GM23338 (cell line): ENCODE data around the gene ITGB3BP. TPM values are rescaled to one million over a fixed set of nuclear protein-coding genes. Genes with fewer than 3 reads are reported as not detected.

Source experiments
- ATAC-seq: fragments of 200-7000 bp; cut with Tn5 transposase; 3 replicates; pipeline ENCODE4 v1.9.1; 2020
- DNase-seq: peaks from one replicate; pipeline ENCODE4 v3.0.0-alpha.2; 2015; ENCODE audit warnings: low spot score
- H2AFZ ChIP-seq: fragments of 200-600 bp; sonication (generic); 2 replicates; pipeline ENCODE4 v1.8.0; 2016; ENCODE audit warnings: antibody characterized with exemption, mild to moderate bottlenecking, moderate library complexity
- H3F3A ChIP-seq: fragments of 200-600 bp; sonication (generic); replicated peaks from 2 replicates; pipeline ENCODE4 v1.8.0; 2017; ENCODE audit warnings: antibody characterized with exemption, mixed run types, low read depth
- H3K27ac ChIP-seq: fragments of 200-600 bp; sonication (generic); 2 replicates; pipeline ENCODE4 v1.6.1; 2016; ENCODE audit warnings: low read depth
- H3K27me3 ChIP-seq: fragments of 200-600 bp; sonication (generic); 2 replicates; pipeline ENCODE4 v1.8.0; 2016; ENCODE audit warnings: mild to moderate bottlenecking, mixed run types, moderate library complexity; ENCODE audit not compliant: insufficient read depth
- H3K36me3 ChIP-seq: fragments of 200-600 bp; sonication (generic); 2 replicates; pipeline ENCODE4 v1.8.0; 2016; ENCODE audit warnings: mild to moderate bottlenecking; ENCODE audit not compliant: insufficient read depth
- H3K4me1 ChIP-seq: fragments of 200-600 bp; sonication (generic); 2 replicates; pipeline ENCODE4 v1.8.0; 2016; ENCODE audit warnings: mild to moderate bottlenecking, moderate library complexity; ENCODE audit not compliant: insufficient read depth
- H3K4me2 ChIP-seq: fragments of 200-600 bp; sonication (generic); 2 replicates; pipeline ENCODE4 v1.7.1; 2017; ENCODE audit warnings: mixed run types
- H3K4me3 ChIP-seq: fragments of 200-600 bp; sonication (generic); 2 replicates; pipeline ENCODE4 v1.6.1; 2016; ENCODE audit warnings: mixed run types
- H3K79me2 ChIP-seq: fragments of 200-600 bp; sonication (generic); replicated peaks from 2 replicates; pipeline ENCODE4 v1.8.0; 2017; ENCODE audit warnings: mild to moderate bottlenecking; ENCODE audit not compliant: insufficient read depth
- H3K9me2 ChIP-seq: fragments of 200-600 bp; sonication (generic); 2 replicates; pipeline ENCODE4 v1.8.0; 2017; ENCODE audit not compliant: insufficient read depth
- H4K20me1 ChIP-seq: fragments of 200-600 bp; sonication (generic); replicated peaks from 2 replicates; pipeline ENCODE4 v1.8.0; 2017; ENCODE audit warnings: mild to moderate bottlenecking; ENCODE audit not compliant: insufficient read depth
- H3K27ac Mint-ChIP-seq: 2 replicates; pipeline ENCODE4 v1.8.0; 2020; ENCODE audit warnings: inconsistent platforms, mild to moderate bottlenecking, moderate library complexity, mixed read lengths
- H3K27me3 Mint-ChIP-seq: 3 replicates; pipeline ENCODE4 v1.8.0; 2022; ENCODE audit warnings: low read depth, mild to moderate bottlenecking, moderate library complexity, mixed read lengths, inconsistent platforms; ENCODE audit not compliant: insufficient read depth, poor library complexity
- H3K36me3 Mint-ChIP-seq: 3 replicates; pipeline ENCODE4 v1.8.0; 2021; ENCODE audit warnings: low read depth, mild to moderate bottlenecking, inconsistent platforms, moderate library complexity, mixed read lengths
- H3K4me1 Mint-ChIP-seq: 3 replicates; pipeline ENCODE4 v1.8.0; 2020; ENCODE audit warnings: mild to moderate bottlenecking, inconsistent platforms, mixed read lengths
- H3K4me3 Mint-ChIP-seq: 3 replicates; pipeline ENCODE4 v1.8.0; 2021; ENCODE audit warnings: moderate library complexity, mild to moderate bottlenecking, inconsistent platforms, mixed read lengths
- H3K9me3 Mint-ChIP-seq: 3 replicates; pipeline ENCODE4 v1.8.0; 2020; ENCODE audit warnings: moderate library complexity, mild to moderate bottlenecking, inconsistent platforms, mixed read lengths
- CREB1 ChIP-seq: fragments of 250-450 bp; sonication (Bioruptor Pico); IDR thresholded peaks from 2 replicates; pipeline ENCODE4 v1.5.0; 2020; ENCODE audit warnings: low read depth, mild to moderate bottlenecking, moderate library complexity
- CTCF ChIP-seq, 2 experiments: fragments of 200-600 bp in 1 of 2; sonication (generic) in 1 of 2; conservative IDR thresholded peaks; 2 replicates each; pipeline versions ENCODE4 v1.5.1 to v1.6.1; 2016 to 2017; ENCODE audit warnings: antibody characterized with exemption in 2 of 2, low read depth in 2 of 2, mild to moderate bottlenecking in 2 of 2, moderate library complexity in 1 of 2
- ETS1 ChIP-seq: IDR thresholded peaks from 2 replicates; pipeline ENCODE4 v1.6.1; 2016; ENCODE audit warnings: antibody characterized with exemption
- EZH2 ChIP-seq: fragments of 200-600 bp; sonication (generic); IDR thresholded peaks from one replicate; pipeline ENCODE4 v1.8.0; 2017; ENCODE audit warnings: antibody characterized with exemption, mild to moderate bottlenecking, low read depth; ENCODE audit not compliant: unreplicated experiment
- JUNB ChIP-seq: IDR thresholded peaks from one replicate; pipeline ENCODE4 v1.6.1; 2016; ENCODE audit warnings: antibody characterized with exemption; ENCODE audit not compliant: unreplicated experiment
- NANOG ChIP-seq: IDR thresholded peaks from 2 replicates; pipeline ENCODE4 v1.6.1; 2016; ENCODE audit warnings: antibody characterized with exemption, borderline replicate concordance
- REST ChIP-seq: IDR thresholded peaks from one replicate; pipeline ENCODE4 v1.6.1; 2018; ENCODE audit warnings: antibody characterized with exemption; ENCODE audit not compliant: unreplicated experiment
- STAT1 ChIP-seq: IDR thresholded peaks from one replicate; pipeline ENCODE4 v1.6.1; 2016; ENCODE audit warnings: antibody characterized with exemption; ENCODE audit not compliant: unreplicated experiment
- ZNF114 ChIP-seq: fragments of 250-450 bp; sonication (Bioruptor Pico); IDR thresholded peaks from 2 replicates; pipeline ENCODE4 v1.5.0; 2020; ENCODE audit warnings: mild to moderate bottlenecking, moderate library complexity
- ZNF331 ChIP-seq: fragments of 250-450 bp; sonication (Bioruptor Pico); IDR thresholded peaks from 2 replicates; pipeline ENCODE4 v1.5.0; 2020; ENCODE audit warnings: low read depth, mild to moderate bottlenecking, moderate library complexity
- ZNF462 ChIP-seq: fragments of 250-450 bp; sonication (Bioruptor Pico); IDR thresholded peaks from 2 replicates; pipeline ENCODE4 v1.5.0; 2020; ENCODE audit warnings: mild to moderate bottlenecking, moderate library complexity
- polyA plus RNA-seq: library from polyadenylated mRNA; unstranded; fragments of >200 nt; fragmentation: Nextera tagmentation; extraction: Ambion mirVana; gene quantifications from 2 replicates; pipeline ENCODE4 v1.2.1, GENCODE V29; 2016
- total RNA-seq: library from RNA; depleted of rRNA; stranded (reverse); fragments of >200 nt; shearing (Covaris generic); gene quantifications from 2 replicates; pipeline ENCODE4 v1.2.3, GENCODE V29; 2014

The ITGB3BP gene
- total and polyA plus RNA-seq, 2 experiments from 2014 or later, result 49.4 to 101 TPM

- no peak for TF ChIP-seq CTCF (conservative IDR thresholded peaks at IDR 0.05; ENCODE audit: low read depth in 2 of 2)
- no peak for TF ChIP-seq NANOG
- no peak for TF ChIP-seq JUNB
- TF ChIP-seq ZNF114 (CRISPR knock-in tag), result no peak
- no peak for TF ChIP-seq ZNF331
These were observed 104.9 kb downstream of the ITGB3BP start (continued) for GRCh38 chr1:63418101-63418500.

GRCh38 chr1:63414691-63415365 is 108.2 kb downstream of the ITGB3BP start:
- H3K27me3 Mint-ChIP-seq, result peaks cover 2% of the 10 kb centered on the region
- no peak overlapping the region for H3K4me3 Mint-ChIP-seq
- Histone ChIP-seq H3K4me2 (no peak overlapping the region), H3K4me1 (no peaks in the 10 kb centered on the region), H2AFZ (no peak overlapping the region), H3K36me3 (no peaks in the 10 kb centered on the region), H3K4me3 (no peak overlapping the region), H3K27ac (no peak overlapping the region), H4K20me1 (no peaks in the 10 kb centered on the region), H3K79me2 (no peaks in the 10 kb centered on the region), H3K27me3 (no peaks in the 10 kb centered on the region), H3F3A (no peaks in the 10 kb centered on the region), H3K9me2 (no peaks in the 10 kb centered on the region)
- H3K9me3 Mint-ChIP-seq, result no peaks in the 10 kb centered on the region
- no peak for DNase-seq
- H3K27ac Mint-ChIP-seq, result no peak overlapping the region
- no peaks in the 10 kb centered on the region for H3K36me3 Mint-ChIP-seq
- H3K4me1 Mint-ChIP-seq, result peaks cover 4% of the 10 kb centered on the region; the same call in 1 of the 3 replicates
- ATAC-seq, result no peak
- TF ChIP-seq ZNF462 (CRISPR knock-in tag) (no peak), ZNF114 (CRISPR knock-in tag) (no peak), STAT1 (no peak), EZH2 (no peak), ETS1 (no peak), REST (no peak), CREB1 (CRISPR knock-in tag) (no peak), JUNB (no peak)
